WI38 (cell line): ENCODE results near the gene USH1C.

ENCODE experiments used
- H3K4me3 ChIP-seq: 2 replicates; pipeline ENCODE4 v1.5.1; 2011; ENCODE audit warnings: low read depth, mild to moderate bottlenecking, control low read depth, low read length
- CTCF ChIP-seq: IDR thresholded peaks from 2 replicates; pipeline ENCODE4 v1.5.1; 2012; ENCODE audit warnings: low read depth, mild to moderate bottlenecking, control low read depth, low read length

Gene USH1C

GRCh38 chr11:17490938-17491337, 53.3 kb downstream of the USH1C start:
- no peak overlapping the region for H3K4me3 ChIP-seq
- no peak for TF ChIP-seq CTCF

GRCh38 chr11:17490232-17490631, 54.0 kb downstream of the USH1C start:
- H3K4me3 ChIP-seq, result no peak overlapping the region
- no peak for TF ChIP-seq CTCF

GRCh38 chr11:17489751-17490150, 54.5 kb downstream of the USH1C start:
- no peak for TF ChIP-seq CTCF
- H3K4me3 ChIP-seq, result no peak overlapping the region

GRCh38 chr11:17488563-17488962, 55.7 kb downstream of the USH1C start:
- H3K4me3 ChIP-seq, result no peak overlapping the region
- TF ChIP-seq CTCF, result no peak

- TF ChIP-seq CTCF, result no peak
- H3K4me3 ChIP-seq, result no peak overlapping the region
Measured at GRCh38 chr11:17486646-17487045, 57.6 kb downstream of the USH1C start.

GRCh38 chr11:17483505-17483904, 60.7 kb downstream of the USH1C start:
- H3K4me3 ChIP-seq, result no peak overlapping the region
- no peak for TF ChIP-seq CTCF

- H3K4me3 ChIP-seq, result no peak overlapping the region
- TF ChIP-seq CTCF, result no peak
Measured at GRCh38 chr11:17481905-17482304, 62.3 kb downstream of the USH1C start.
